Stimulated activated CD4-positive, alpha-beta T cell treated with anti-CD3 and anti-CD28 coated beads, Interleukin-12 subunit alpha, Interleukin-12 subunit beta, amount 100 ng/mL, for 4 hours (primary cell): Measurements from ENCODE around the gene CHCHD4.
"Not testable (repeated sequence)": the region's sequence is repeated elsewhere in the genome, so short reads cannot be mapped to it uniquely, and the experiment has no call there.

ENCODE experiments used
- DNase-seq: peaks from one replicate; pipeline ENCODE4 v3.0.0-alpha.2; 2020

CHCHD4 gene

GRCh38 chr3:14133876-14134275, 9.2 kb upstream of the CHCHD4 start:
- no peak for DNase-seq

DNA sequence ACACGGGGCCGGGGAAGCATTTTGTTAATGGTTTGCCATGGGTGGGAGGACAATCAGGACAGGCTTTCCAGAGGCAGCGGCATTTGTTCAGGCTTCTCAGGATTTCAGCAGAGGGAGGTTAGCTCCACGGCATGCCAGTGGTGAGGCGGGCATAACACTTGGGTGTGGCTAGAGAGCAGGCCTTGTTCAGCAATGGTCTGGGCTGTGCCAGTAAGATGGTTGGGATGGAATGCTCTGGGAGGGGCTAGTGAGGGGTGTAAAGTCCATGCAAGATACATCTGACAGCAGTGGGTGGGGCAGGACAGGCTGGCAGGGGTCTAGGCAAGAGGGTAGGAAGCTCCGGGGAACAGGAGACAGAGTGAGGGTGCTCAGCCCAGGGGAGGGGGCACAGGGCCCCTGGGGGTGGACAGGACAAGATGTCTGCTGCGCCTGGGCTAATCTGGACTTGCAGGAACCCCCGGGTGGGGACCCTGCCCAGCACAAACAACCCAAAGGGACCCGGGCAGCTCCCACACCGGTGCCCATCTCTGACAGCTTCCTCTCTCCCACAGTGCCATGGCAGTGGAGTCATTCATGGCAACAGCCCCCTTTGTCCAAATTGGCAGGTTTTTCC, 8.6 kb upstream of the CHCHD4 start:
- no peak for DNase-seq

- DNase-seq: no peak
Measured at GRCh38 chr3:14132689-14133088, 8.0 kb upstream of the CHCHD4 start.

DNA sequence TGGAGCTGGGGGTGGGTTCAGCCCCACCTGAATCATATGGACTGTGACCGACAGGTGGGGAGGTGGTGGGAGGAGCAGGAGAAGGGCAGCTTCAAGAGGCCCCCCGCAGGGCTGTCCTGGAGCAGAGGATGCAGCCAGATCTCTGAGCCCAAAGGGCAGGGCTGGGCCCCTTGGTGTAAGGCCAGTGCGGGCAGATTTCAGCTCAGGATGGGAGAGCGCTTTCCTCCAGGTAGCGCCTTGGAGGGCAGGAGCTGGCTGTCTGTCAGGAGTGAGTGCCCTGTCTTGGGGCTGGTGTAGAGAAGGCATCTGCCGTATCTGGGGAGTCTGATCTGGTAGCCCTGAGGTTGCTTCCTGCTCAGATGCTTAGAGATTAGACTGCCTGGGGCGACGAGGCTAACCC, 7.5 kb upstream of the CHCHD4 start:
- DNase-seq: no peak

DNA sequence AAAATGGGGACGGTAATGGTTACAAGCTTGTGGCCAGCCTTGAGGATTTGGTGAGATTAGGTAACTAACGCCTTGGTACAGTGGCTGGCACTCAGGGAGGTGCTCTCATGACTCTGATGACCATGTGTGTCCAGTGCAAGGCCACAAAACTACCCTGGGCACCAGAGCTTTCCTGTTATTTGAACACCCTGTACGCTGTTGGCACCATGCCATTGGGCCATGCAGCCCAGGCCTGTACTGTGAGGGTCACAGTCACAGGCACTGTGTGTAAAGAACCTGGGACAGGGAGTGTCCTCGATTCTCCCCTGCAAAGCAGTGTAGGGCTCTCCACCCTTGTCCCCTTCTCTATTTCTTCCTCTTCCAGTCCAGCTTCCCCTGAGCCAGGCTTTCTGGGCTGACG, 6.5 kb upstream of the CHCHD4 start:
- DNase-seq: no peak

DNA sequence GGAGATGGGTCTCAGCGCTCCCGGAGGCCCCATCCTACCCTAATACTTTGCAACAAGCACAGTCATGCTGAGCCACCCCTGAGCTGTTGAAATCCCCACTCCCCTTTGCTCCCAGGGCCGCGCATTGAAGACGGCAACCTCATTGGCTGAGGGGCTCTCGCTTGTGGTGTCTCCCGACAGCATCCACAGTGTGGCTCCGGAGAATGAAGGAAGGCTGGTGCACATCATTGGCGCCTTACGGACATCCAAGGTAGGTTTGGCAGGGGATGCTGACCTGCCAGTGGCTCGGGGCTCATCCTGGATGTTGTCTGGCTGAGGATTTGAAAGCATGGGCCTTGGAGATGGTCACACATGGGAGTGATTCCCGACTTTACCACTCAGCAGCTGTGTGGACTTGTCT, 6.0 kb upstream of the CHCHD4 start:
- no peak for DNase-seq

GRCh38 chr3:14130230-14130629, 5.6 kb upstream of the CHCHD4 start:
- no peak for DNase-seq

DNA sequence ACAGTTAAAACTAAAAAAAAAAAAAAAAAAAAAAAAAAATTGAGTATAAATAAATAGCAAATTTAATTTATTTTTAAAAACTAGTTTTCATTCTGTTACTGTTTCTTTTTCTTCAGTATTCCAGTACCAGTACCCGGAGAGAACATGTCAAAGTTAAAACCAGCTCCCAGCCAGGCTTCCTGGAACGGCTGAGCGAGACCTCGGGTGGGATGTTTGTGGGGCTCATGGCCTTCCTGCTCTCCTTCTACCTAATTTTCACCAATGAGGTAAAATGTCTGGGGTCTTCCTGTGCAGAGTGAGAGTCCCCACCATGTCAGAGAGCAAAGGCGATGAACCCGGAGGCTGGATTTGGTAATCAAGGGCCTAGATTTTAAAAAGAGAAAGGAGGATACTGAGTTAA, 4.6 kb upstream of the CHCHD4 start:
- DNase-seq: no peak

DNA sequence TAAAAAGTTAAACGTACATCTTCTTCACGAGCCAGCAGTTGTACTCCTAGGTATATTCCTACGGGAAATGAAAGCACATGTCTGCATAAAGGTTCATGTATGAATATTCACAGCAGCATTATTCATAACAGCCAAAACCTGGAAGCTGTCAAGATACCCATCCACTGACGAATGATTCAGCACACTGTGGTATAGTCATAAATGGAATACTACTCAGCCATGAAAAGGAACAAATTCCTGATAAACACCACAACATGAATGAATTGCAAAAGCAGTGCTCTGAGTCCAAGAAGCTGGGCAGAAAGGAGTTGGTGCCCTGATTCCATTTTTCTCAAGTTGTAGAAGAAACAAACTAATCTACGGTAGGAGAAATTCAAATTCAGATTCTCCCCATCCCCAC, 4.1 kb upstream of the CHCHD4 start:
- no peak for DNase-seq

DNA sequence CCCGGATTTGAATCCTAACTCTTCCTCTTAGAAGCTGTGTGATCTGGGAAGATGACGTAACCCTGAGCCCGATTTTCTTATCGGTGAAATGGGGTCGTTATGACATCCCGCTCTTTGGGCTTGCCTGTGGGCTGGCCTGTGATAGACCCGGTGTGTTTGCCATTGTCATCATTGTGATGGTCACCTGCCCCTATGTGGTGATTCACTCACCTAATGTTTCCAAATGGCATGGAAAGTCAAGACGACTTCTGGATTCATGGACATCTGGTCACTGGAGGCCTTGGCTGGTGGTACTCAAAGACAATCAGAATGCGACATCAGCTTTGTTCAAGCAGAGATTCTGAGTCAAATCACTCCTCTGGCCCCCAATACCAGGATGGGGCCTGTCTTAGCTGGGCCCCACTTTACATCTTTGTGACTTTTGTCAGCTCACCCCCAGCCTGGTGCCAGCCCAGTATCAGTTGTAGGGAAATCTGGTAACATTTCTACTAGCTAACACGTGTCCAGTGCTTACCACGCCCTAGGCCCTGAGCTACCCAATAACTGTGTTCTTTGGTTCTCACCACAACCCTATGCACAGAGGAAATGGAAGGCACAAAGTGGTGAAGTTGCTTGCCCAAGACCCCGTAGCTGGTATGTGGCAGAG, 3.0 kb upstream of the CHCHD4 start:
- DNase-seq: no peak

GRCh38 chr3:14126887-14127505, 2.3 kb upstream of the CHCHD4 start:
- DNase-seq: no peak

GRCh38 chr3:14126017-14126886, 1.6 kb upstream of the CHCHD4 start:
- DNase-seq: no peak

- DNase-seq: peak; percentile 59
Measured at GRCh38 chr3:14125193-14126016, 735 bp upstream of the CHCHD4 start.

DNA sequence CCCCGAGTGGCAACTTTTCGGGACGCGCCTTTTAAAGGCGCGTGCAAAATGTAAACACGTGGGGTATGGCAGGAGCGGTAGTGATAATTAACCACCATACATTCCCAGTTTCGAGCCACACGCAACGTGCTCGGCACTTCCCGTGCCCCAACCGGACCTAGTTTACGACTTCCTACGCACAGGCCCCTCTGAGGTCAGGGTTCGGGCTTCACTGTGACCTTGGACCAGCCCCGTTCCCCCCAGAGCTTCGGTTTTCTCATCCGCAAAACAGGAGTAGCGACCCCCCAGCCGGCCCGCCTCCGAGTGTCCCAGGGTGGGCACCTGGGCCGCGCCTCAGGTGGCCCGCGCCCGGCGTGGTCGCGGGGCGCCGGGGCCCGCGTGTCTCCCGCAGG, 451 bp downstream of the CHCHD4 start:
- peak; percentile 66 for DNase-seq

DNA sequence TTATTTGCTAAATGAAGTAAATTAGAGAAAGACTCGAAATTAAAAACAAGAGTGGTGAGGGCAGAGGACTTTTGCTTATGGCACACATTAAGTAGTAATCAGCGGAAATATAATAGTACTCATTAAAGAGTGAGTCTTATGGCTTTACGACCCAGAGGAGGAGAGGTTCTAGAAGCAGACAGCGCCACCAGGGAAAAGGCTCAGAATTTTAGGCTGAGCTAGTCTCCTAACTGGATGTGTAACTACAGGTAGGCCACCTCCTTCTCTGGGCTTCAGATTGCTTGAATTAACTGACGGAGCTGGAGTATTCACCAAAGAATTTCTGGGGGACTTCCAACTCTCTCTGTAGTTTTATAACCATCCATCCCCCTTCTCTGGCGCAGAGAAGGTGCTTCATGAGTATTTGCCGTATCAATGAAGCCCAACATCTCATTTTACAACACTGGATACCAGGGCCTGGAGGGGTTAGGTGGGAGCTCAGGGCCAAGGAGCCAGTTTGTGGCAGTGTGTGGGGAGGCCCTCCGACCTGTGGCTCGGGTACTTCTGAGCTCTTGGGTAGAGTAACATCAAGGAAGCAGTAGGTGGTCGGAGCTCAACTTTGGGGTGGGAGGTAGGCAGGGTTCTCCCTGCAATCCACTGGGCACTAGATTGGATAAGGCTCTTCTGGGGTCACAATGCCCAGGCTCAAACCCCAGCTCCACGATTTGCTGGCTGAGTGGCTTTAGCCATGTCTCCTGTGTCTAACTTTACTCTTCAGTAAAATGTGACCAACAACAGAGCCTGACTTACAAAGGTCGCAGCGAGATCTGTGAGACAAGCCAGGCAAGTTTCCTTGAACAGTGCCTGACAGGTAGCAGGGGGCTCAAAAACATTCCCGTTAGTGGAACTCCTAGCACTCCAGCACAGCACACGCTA, 1.1 kb downstream of the CHCHD4 start:
- DNase-seq: no peak

- DNase-seq: no peak
Measured at GRCh38 chr3:14122301-14122700, 2.4 kb downstream of the CHCHD4 start.

DNA sequence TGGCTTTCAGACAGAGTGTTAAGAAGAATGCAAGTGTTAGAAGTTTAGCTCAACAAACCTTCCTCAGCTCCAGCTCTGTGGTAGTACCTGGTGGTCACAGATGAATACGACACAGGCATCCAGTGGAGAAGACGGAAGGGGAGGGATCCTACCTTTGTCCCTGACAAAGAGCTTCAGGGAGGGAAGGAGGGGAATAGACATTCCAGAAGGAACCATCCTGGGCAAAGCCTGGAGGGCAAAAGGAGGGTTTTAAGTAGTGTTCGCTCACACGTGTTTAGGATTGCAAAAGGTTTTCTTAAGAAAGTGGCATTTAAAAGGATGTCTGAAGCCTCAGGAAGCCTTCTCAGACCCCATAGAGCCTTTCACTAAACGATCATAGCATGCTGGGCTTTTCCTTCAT, 2.8 kb downstream of the CHCHD4 start:
- DNase-seq: no peak

- DNase-seq: not testable (repeated sequence)
Measured at GRCh38 chr3:14120921-14121448, 3.7 kb downstream of the CHCHD4 start.

DNA sequence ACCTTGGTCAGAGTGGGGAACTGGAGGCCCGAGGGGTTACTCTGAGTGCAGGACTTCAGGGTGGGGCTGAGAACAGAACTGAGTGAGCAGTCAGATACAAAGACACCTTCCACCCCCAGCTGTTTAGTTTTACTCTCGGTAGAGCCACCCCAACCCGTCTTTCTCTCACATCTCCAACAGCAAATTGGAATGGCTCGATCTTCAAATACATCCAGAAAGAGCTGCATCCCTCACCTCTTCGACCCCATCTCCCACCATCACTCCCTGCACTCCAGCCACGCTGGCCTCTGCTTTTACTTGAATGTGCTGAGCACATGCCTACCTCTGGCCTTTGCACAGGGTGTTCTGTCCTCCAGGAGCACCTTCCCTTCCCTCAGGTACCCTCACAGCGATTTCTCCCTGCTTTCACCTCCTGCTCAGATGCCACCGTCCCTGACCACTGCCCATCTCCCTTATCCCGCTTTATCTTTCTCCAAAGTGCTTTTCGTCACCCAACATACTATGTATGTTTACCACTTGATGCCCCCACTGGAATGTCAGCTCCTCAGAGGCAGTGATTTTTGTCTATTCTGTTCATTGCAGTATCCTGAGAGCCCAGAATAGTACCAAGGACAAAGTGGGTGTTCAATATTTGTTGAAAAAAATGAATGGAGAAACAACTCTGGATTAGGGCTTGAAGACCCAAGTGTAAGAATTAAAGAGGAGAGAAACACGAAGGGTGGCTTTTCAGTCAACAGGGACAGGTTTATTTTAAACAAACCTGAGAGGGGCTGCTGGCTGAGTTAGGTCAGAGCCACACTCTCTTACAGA, 4.4 kb downstream of the CHCHD4 start:
- DNase-seq: no peak

GRCh38 chr3:14119651-14120050, 5.0 kb downstream of the CHCHD4 start:
- DNase-seq: no peak
